H1 (cell line): Measurements from ENCODE around the gene KCTD2. TPM values are rescaled to one million over a fixed set of nuclear protein-coding genes. Genes with fewer than 3 reads are reported as not detected.

ENCODE experiments used
- CTCF ChIA-PET: fragments of 300-600 bp; sonication (Branson Sonifier 250); formaldehyde crosslinking; loops from one replicate; lab custom pipeline; 2021; ENCODE audit not compliant: partially characterized antibody; lab: Charles Lee
- POLR2A ChIA-PET: fragments of 300-600 bp; sonication (Branson Sonifier 250); formaldehyde crosslinking; loops from one replicate; lab custom pipeline; 2021; ENCODE audit warnings: inconsistent platforms; ENCODE audit not compliant: partially characterized antibody; lab: Charles Lee
- DNase-seq, 2 experiments: peaks; one replicate each; pipeline versions ENCODE4 v3.0.0 to v3.0.0-alpha.2; 2010 to 2022; ENCODE audit warnings: low spot score in 2 of 2, low read depth in 1 of 2, mixed read lengths in 1 of 2
- FAIRE-seq: peaks from 2 replicates; lab custom pipeline; 2011; peaks lifted over from hg19 to GRCh38; lab: Jason Lieb, UNC
- H2AFZ ChIP-seq: 2 replicates; pipeline ENCODE4 v1.8.1; 2012; ENCODE audit warnings: low read length, inconsistent platforms
- H2AK5ac ChIP-seq: 2 replicates; pipeline ENCODE4 v1.6.1; 2013; ENCODE audit warnings: low read depth, low read length
- H2BK120ac ChIP-seq: replicated peaks from 2 replicates; pipeline ENCODE3; 2013; ENCODE audit warnings: low read depth, low read length, inconsistent platforms
- H2BK12ac ChIP-seq: 2 replicates; pipeline ENCODE4 v1.6.1; 2013; ENCODE audit warnings: low read depth, low read length
- H2BK15ac ChIP-seq: 2 replicates; pipeline ENCODE4 v1.6.1; 2013; ENCODE audit warnings: low read length
- H2BK20ac ChIP-seq: 2 replicates; pipeline ENCODE4 v1.6.1; 2013; ENCODE audit warnings: low read length
- H2BK5ac ChIP-seq: 2 replicates; pipeline ENCODE4 v1.6.1; 2013; ENCODE audit warnings: low read depth, low read length
- H3K14ac ChIP-seq: 2 replicates; pipeline ENCODE4 v1.6.1; 2013; ENCODE audit warnings: inconsistent platforms; ENCODE audit not compliant: insufficient read length
- H3K18ac ChIP-seq: 2 replicates; pipeline ENCODE4 v1.6.1; 2013; ENCODE audit warnings: low read length; ENCODE audit errors: extremely low read depth
- H3K23ac ChIP-seq: 2 replicates; pipeline ENCODE4 v1.6.1; 2013; ENCODE audit warnings: inconsistent platforms; ENCODE audit not compliant: insufficient read length
- H3K23me2 ChIP-seq: 2 replicates; pipeline ENCODE4 v1.6.1; 2013; ENCODE audit warnings: low read depth, low read length
- H3K27ac ChIP-seq: 2 replicates; pipeline ENCODE4 v1.6.1; 2011; ENCODE audit warnings: low read depth, low read length, inconsistent platforms
- H3K27me3 ChIP-seq, 4 experiments: replicated peaks in 1 of 4; 1 replicate in 1 of 4; 2 replicates in 3 of 4; pipeline versions ENCODE4 v1.6.1 to v1.8.1; 2011 to 2013; ENCODE audit warnings: low read length in 3 of 4, mild to moderate bottlenecking in 3 of 4, inconsistent platforms in 2 of 4, mixed read lengths in 2 of 4, moderate library complexity in 1 of 4; ENCODE audit not compliant: control insufficient read depth in 3 of 4, insufficient read depth in 3 of 4; ENCODE audit errors: extremely low read depth in 1 of 4
- H3K36me3 ChIP-seq, 4 experiments: 2 replicates each; pipeline versions ENCODE4 v1.6.1 to v1.8.1; 2011 to 2013; ENCODE audit warnings: mild to moderate bottlenecking in 4 of 4, low read length in 3 of 4, moderate library complexity in 2 of 4, control low read depth in 1 of 4, inconsistent platforms in 1 of 4; ENCODE audit not compliant: insufficient read depth in 4 of 4, control insufficient read depth in 2 of 4
- H3K4ac ChIP-seq: replicated peaks from 2 replicates; pipeline ENCODE3; 2013; ENCODE audit warnings: low read length, low read depth, mixed read lengths, inconsistent platforms; ENCODE audit not compliant: insufficient read length
- H3K4me1 ChIP-seq, 4 experiments: replicated peaks in 1 of 4; 1 replicate in 1 of 4; 2 replicates in 3 of 4; pipeline versions ENCODE4 v1.6.1 to v1.8.1; 2011 to 2013; ENCODE audit warnings: low read length in 3 of 4, inconsistent platforms in 2 of 4, mixed read lengths in 1 of 4; ENCODE audit not compliant: insufficient read depth in 4 of 4, control insufficient read depth in 3 of 4
- H3K4me2 ChIP-seq, 2 experiments: 2 replicates each; pipeline versions ENCODE4 v1.6.1 to v1.8.1; 2011 to 2013; ENCODE audit warnings: low read depth in 2 of 2, low read length in 2 of 2, control low read depth in 1 of 2, inconsistent platforms in 1 of 2, mild to moderate bottlenecking in 1 of 2; ENCODE audit not compliant: insufficient read depth in 1 of 2
- H3K4me3 ChIP-seq, 4 experiments: fragments of 200-600, 300-600 bp in 1 of 4; sonication (generic), shearing (Covaris generic), sonication (Bioruptor Twin) in 1 of 4; 2 replicates each; pipeline versions ENCODE4 v1.5.1 to v1.8.1; 2011 to 2016; ENCODE audit warnings: low read length in 4 of 4, low read depth in 3 of 4, control low read depth in 2 of 4, inconsistent platforms in 2 of 4, mild to moderate bottlenecking in 2 of 4, mixed read lengths in 1 of 4, moderate library complexity in 1 of 4; ENCODE audit not compliant: insufficient read depth in 2 of 4; ENCODE audit errors: extremely low read depth in 1 of 4
- H3K56ac ChIP-seq: replicated peaks from 2 replicates; pipeline ENCODE3; 2013; ENCODE audit warnings: low read depth, mild to moderate bottlenecking, mixed read lengths, low read length, inconsistent platforms; ENCODE audit not compliant: insufficient read length
- H3K79me1 ChIP-seq: 2 replicates; pipeline ENCODE4 v1.6.1; 2013; ENCODE audit warnings: low read depth, low read length, control low read depth
- H3K79me2 ChIP-seq, 2 experiments: 2 replicates each; pipeline versions ENCODE4 v1.6.1 to v1.8.1; 2012 to 2013; ENCODE audit warnings: low read length in 2 of 2, mild to moderate bottlenecking in 2 of 2, inconsistent platforms in 1 of 2; ENCODE audit not compliant: insufficient read depth in 2 of 2, control insufficient read depth in 1 of 2
- H3K9ac ChIP-seq, 4 experiments: replicated peaks in 1 of 4; 1 replicate in 1 of 4; 2 replicates in 3 of 4; pipeline versions ENCODE4 v1.6.1 to v1.8.1; 2011 to 2013; ENCODE audit warnings: low read depth in 3 of 4, low read length in 3 of 4, control low read depth in 2 of 4, mild to moderate bottlenecking in 2 of 4, moderate library complexity in 2 of 4, inconsistent platforms in 1 of 4; ENCODE audit errors: extremely low read depth in 1 of 4
- H3K9me3 ChIP-seq, 2 experiments: 2 replicates each; pipeline versions ENCODE4 v1.6.1 to v1.8.1; 2012 to 2013; ENCODE audit warnings: mild to moderate bottlenecking in 2 of 2, moderate library complexity in 2 of 2, control low read depth in 1 of 2, inconsistent platforms in 1 of 2, low read depth in 1 of 2, low read length in 1 of 2, mixed read lengths in 1 of 2; ENCODE audit not compliant: insufficient read depth in 2 of 2
- H4K20me1 ChIP-seq, 2 experiments: replicated peaks in 1 of 2; 2 replicates each; pipeline versions ENCODE3 to v1.8.1; 2011 to 2013; ENCODE audit warnings: inconsistent platforms in 2 of 2, low read length in 2 of 2, mild to moderate bottlenecking in 1 of 2; ENCODE audit not compliant: insufficient read depth in 2 of 2, control insufficient read depth in 1 of 2
- H4K5ac ChIP-seq: 2 replicates; pipeline ENCODE4 v1.6.1; 2013; ENCODE audit warnings: low read length, low read depth, mixed read lengths, inconsistent platforms; ENCODE audit not compliant: insufficient read length
- H4K8ac ChIP-seq: 2 replicates; pipeline ENCODE4 v1.8.0; 2013; ENCODE audit warnings: mild to moderate bottlenecking, moderate library complexity, low read length, inconsistent platforms; ENCODE audit not compliant: insufficient read depth; ENCODE audit errors: extremely low read depth
- H4K91ac ChIP-seq: replicated peaks from 2 replicates; pipeline ENCODE3; 2013; ENCODE audit warnings: low read length, mixed read lengths, inconsistent platforms; ENCODE audit not compliant: insufficient read length
- RNF2 ChIP-seq: fragments of 200-900, 300-1000 bp; sonication (generic); IDR thresholded peaks from 2 replicates; pipeline ENCODE4 v1.7.1; 2016; ENCODE audit warnings: borderline replicate concordance, low read depth, mild to moderate bottlenecking, antibody characterized with exemption, low read length; ENCODE audit not compliant: poor library complexity, severe bottlenecking; ENCODE audit errors: missing control alignments
- TCF12 ChIP-seq: IDR thresholded peaks from 2 replicates; pipeline ENCODE4 v1.6.1; 2011; ENCODE audit warnings: low read depth, mild to moderate bottlenecking, low read length
- WGBS, 2 experiments: shearing (Covaris generic) in 1 of 2; methylation state at CpG; one replicate each; pipeline versions ENCODE4 v1.1.6 to v1.1.7; 2013 to 2015; ENCODE audit warnings: low lambda C conversion rate in 2 of 2, mixed read lengths in 2 of 2, inconsistent platforms in 1 of 2, low coverage in 1 of 2, missing lambda C conversion rate in 1 of 2; ENCODE audit not compliant: insufficient replicate concordance in 2 of 2, insufficient coverage in 1 of 2, insufficient read length in 1 of 2; ENCODE audit errors: extremely low coverage in 1 of 2, missing lambda C conversion rate in 1 of 2; 5-methylcytosine and 5-hydroxymethylcytosine counted together
- polyA plus RNA-seq, 7 experiments: library from polyadenylated mRNA; depleted of rRNA in 3 of 7; stranded (reverse) in 5 of 7; unstranded in 2 of 7; fragments of >200 nt in 5 of 7; fragments of 200-250 nt in 2 of 7; gene quantifications; 1 replicate in 5 of 7; 2 replicates in 1 of 7; 4 replicates in 1 of 7; pipeline versions ENCODE4 v1.2.1 to v1.2.3, GENCODE V29; 2011 to 2013; ENCODE audit warnings: missing spikeins in 2 of 7, mixed read lengths in 2 of 7
- total RNA-seq: library from RNA; stranded (reverse); fragmentation: NEBNext Ultra II Directional; extraction: Animal tissue kit (Norgen Biotek cat#: 25700); gene quantifications from 2 replicates; pipeline ENCODE4 v1.2.1, GENCODE V29; 2021

KCTD2 gene
- total and polyA plus RNA-seq, 2 of the 8 experiments (the other 6 are each of a cell fraction or from before 2014, with no cell fraction given), result 33.7 to 36.8 TPM

DNA sequence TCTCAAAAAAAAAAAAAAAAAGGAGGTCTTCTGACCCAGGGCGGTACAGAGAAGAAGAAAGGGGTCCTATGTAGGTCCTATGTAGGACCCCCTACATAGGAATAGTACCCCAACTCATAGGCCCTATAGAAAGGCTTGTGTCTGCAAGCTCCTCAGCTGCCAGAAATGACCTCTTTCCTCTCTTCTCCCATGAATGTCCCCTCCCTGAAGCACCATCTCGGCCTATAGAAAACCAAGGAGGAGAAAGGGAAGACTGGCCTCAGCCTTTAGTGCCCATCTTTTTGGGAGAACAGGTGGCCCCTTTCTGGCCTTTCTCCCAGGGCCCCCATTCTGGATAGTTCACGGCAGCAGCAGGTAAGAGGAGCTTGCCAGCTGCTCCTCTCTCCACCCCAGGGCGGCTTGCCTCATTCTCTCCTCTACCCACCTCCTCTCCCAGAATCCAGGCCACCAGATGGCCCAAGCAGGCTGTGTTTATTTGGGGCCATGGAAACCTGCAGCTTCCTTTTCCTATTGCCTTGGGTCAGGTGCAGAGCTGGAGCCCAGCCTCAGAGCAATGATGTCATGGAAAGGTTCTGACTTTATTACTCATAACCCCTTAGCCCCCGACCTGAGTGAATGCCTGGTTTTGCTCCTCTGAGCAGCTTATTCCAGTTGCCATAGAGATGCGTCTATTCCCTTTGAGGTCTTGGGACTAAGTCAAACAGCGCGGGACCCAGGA lies 36.2 kb upstream of the KCTD2 start:
- 78% methylated on average over 8 of the region's 8 CpGs; no CpG with 5 or more reads in 1 of the 2 experiments for WGBS, 2 experiments
- no peak overlapping the region for H2BK5ac ChIP-seq
- H3K79me2 ChIP-seq, result peaks cover 0 to 14% of the 10 kb centered on the region in 2 experiments; a peak in 2 of 4 replicates
- no peak overlapping the region; the same call in 1 of the 2 replicates for H2BK15ac ChIP-seq
- H4K8ac ChIP-seq, result no peak overlapping the region
- no peak overlapping the region for H2BK12ac ChIP-seq
- H3K4me1 ChIP-seq, result peaks cover 0 to 15% (median 4%) of the 10 kb centered on the region in 4 experiments; a peak in 5 of 7 replicates
- no peaks in the 10 kb centered on the region for H3K36me3 ChIP-seq
- H3K23me2 ChIP-seq, result peaks cover 6% of the 10 kb centered on the region; the same call in 1 of the 2 replicates
- no peak overlapping the region for H2BK20ac ChIP-seq
- H3K18ac ChIP-seq, result no peak overlapping the region
- no peak overlapping the region for H2AK5ac ChIP-seq
- POLR2A ChIA-PET, result interaction anchor here (0.6 to 5.8 kb wide), 16 partner anchors 12 to 250 kb away, joined by 3 to 87 read pairs (median 11); partner anchors contain the start of genes ATP5PD, CDR2L, HID1 and JPT1
- no peak overlapping the region for H3K23ac ChIP-seq
- H3K14ac ChIP-seq, result no peak overlapping the region
- no peak overlapping the region; a peak in 1 of 4 replicates for H3K4me2 ChIP-seq
- TF ChIP-seq TCF12 (0 out of 2 replicates have a peak, but pooled peaks have one; percentile 60), RNF2 (no peak)
- CTCF ChIA-PET, result interaction anchor here (0.6 to 20.3 kb wide), 19 partner anchors 8 to 265 kb away, joined by 3 to 345 read pairs (median 4); partner anchors contain the start of gene CDR2L
- FAIRE-seq (no peak), DNase-seq (no peak)
- H3K4me3 ChIP-seq, result no peak overlapping the region
- no peaks in the 10 kb centered on the region for H3K27me3 ChIP-seq
- H3K9me3 ChIP-seq, result no peaks in the 10 kb centered on the region
- no peak overlapping the region for H3K4ac ChIP-seq
- no peak overlapping the region for H3K56ac ChIP-seq
- H3K9ac ChIP-seq, result no peak overlapping the region
- no peak overlapping the region for H2AFZ ChIP-seq
- H4K5ac ChIP-seq, result no peak overlapping the region
- peaks cover 0 to 2% of the 10 kb centered on the region in 2 experiments for H4K20me1 ChIP-seq
- no peaks in the 10 kb centered on the region for H3K79me1 ChIP-seq
- no peak overlapping the region for H4K91ac ChIP-seq
- H3K27ac ChIP-seq, result no peak overlapping the region
- H2BK120ac ChIP-seq, result no peak overlapping the region
